HG02798 (cell line): Measurements from ENCODE around the gene IGFL1.
"Not testable (repeated sequence)": the region's sequence is repeated elsewhere in the genome, so short reads cannot be mapped to it uniquely, and the experiment has no call there.

ENCODE experiments used
- ATAC-seq: cut with Tn5 transposase; IDR thresholded peaks from one replicate; pipeline ENCODE4 v1.9.1; 2021; ENCODE audit warnings: mild to moderate bottlenecking; ENCODE audit not compliant: unreplicated experiment, poor library complexity

IGFL1 gene

GRCh38 chr19:46221981-46222610, 7.4 kb upstream of the IGFL1 start:
- no peak for ATAC-seq

GRCh38 chr19:46223787-46224186, 5.8 kb upstream of the IGFL1 start:
- not testable (repeated sequence) for ATAC-seq

- ATAC-seq: no peak
Measured at GRCh38 chr19:46224773-46225172, 4.8 kb upstream of the IGFL1 start.

- ATAC-seq: no peak
Measured at GRCh38 chr19:46225558-46226004, 4.0 kb upstream of the IGFL1 start.

- ATAC-seq: no peak
Measured at GRCh38 chr19:46226438-46226973, 3.0 kb upstream of the IGFL1 start.

GRCh38 chr19:46232029-46232428, 2.5 kb downstream of the IGFL1 start:
- ATAC-seq: no peak

GRCh38 chr19:46232468-46232867, 2.9 kb downstream of the IGFL1 start:
- no peak for ATAC-seq

GRCh38 chr19:46232938-46233621, 3.5 kb downstream of the IGFL1 start:
- ATAC-seq: no peak

GRCh38 chr19:46233871-46234270, 4.3 kb downstream of the IGFL1 start:
- ATAC-seq: not testable (repeated sequence)

- not testable (repeated sequence) for ATAC-seq
Measured at GRCh38 chr19:46238141-46238540, 8.6 kb downstream of the IGFL1 start.

GRCh38 chr19:46239193-46240024, 9.9 kb downstream of the IGFL1 start:
- ATAC-seq: no peak

GRCh38 chr19:46240693-46241092, 11.2 kb downstream of the IGFL1 start:
- no peak for ATAC-seq

GRCh38 chr19:46241626-46242025, 12.1 kb downstream of the IGFL1 start:
- ATAC-seq: no peak

GRCh38 chr19:46243081-46243654, 13.6 kb downstream of the IGFL1 start:
- ATAC-seq: not testable (repeated sequence)

GRCh38 chr19:46250076-46250735, 20.7 kb downstream of the IGFL1 start:
- no peak for ATAC-seq

GRCh38 chr19:46251416-46251815, 21.9 kb downstream of the IGFL1 start:
- ATAC-seq: no peak

GRCh38 chr19:46254776-46255175, 25.2 kb downstream of the IGFL1 start:
- ATAC-seq: no peak

GRCh38 chr19:46256855-46257254, 27.3 kb downstream of the IGFL1 start:
- ATAC-seq: no peak

GRCh38 chr19:46261501-46261900, 32.0 kb downstream of the IGFL1 start:
- ATAC-seq: not testable (repeated sequence)
